Transverse colon (tissue), 3 donors: ENCODE data around the gene ARHGAP44.

Experiments used
- POLR2A ChIP-seq: fragments of 450-650 bp; IDR thresholded peaks from one replicate; pipeline ENCODE4 v1.6.1; 2016; ENCODE audit warnings: antibody characterized with exemption, mild to moderate bottlenecking, moderate library complexity
- TF ChIP-seq, protein P1 (sequence below), 5 experiments: fragments of 200-600 bp in 3 of 5; fragments of 450-650 bp in 2 of 5; sonication (generic) in 3 of 5; IDR thresholded peaks; 1 replicate in 2 of 5; 2 replicates in 3 of 5; pipeline ENCODE4 v1.5.1; 2016 to 2017; ENCODE audit warnings: antibody characterized with exemption in 5 of 5, inconsistent platforms in 3 of 5, mild to moderate bottlenecking in 2 of 5, moderate library complexity in 1 of 5

DNA sequence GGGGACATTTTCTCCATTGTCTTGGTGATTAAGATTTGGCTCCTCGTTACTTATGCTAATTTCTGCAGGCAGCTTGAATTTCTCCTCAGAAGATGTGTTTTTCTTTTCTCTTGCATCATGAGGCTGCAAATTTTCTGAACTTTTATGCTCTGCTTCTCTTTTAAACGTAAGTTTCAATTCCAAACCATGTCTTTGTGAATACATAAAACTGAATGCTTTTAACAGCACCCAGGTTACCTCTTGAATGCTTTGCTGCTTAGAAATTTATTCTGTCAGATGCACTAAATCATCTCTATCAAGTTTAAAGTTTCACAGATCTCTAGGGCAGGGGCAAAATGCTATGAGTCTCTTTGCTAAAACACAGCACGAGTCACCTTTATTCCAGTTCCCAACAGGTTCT lies 19.4 kb downstream of the ARHGAP44 start:
- TF ChIP-seq, protein P1, sequence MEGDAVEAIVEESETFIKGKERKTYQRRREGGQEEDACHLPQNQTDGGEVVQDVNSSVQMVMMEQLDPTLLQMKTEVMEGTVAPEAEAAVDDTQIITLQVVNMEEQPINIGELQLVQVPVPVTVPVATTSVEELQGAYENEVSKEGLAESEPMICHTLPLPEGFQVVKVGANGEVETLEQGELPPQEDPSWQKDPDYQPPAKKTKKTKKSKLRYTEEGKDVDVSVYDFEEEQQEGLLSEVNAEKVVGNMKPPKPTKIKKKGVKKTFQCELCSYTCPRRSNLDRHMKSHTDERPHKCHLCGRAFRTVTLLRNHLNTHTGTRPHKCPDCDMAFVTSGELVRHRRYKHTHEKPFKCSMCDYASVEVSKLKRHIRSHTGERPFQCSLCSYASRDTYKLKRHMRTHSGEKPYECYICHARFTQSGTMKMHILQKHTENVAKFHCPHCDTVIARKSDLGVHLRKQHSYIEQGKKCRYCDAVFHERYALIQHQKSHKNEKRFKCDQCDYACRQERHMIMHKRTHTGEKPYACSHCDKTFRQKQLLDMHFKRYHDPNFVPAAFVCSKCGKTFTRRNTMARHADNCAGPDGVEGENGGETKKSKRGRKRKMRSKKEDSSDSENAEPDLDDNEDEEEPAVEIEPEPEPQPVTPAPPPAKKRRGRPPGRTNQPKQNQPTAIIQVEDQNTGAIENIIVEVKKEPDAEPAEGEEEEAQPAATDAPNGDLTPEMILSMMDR (IDR thresholded peaks at IDR 0.05), result no peak
- TF ChIP-seq POLR2A, result no peak
